Measurements from ENCODE around the gene UBAC2.

DNA sequence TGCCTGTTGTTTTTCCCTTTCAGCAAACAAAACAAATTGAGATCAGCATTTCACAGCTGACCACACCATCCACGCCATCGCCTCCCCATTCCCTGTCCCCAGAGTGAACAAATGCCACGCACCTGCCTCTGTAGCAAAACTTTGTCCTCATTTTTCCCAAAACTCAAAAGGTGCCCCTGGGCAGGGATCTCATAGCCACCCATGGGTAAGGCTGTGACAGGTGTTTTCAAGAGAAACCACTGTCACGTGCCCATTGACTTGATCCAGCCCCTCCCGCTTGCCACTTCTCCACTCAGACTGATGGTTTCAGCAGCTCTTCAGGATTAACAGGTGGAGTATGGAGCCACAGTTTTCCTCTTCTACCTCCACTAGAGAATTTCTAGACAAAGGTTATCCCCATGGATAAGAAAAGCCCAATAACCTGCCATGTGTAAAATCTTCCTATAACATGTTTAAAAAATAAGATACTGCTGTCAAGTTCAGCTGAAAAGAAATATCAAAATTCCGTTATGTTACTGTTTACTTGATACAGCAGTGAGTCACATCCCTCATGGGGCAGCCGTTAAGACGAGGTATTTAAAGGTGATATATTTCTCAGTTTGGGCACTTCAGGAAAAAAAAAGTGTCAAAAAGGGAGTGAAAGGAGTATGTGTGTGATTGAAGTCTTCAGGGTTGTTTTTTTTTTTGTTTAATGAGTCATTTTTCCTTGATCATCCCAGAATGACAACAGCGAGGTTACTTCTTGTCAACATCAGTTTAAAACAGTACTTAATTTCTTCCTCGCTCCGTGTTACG lies 170.0 kb downstream of the UBAC2 start:
- TF ChIP-seq, protein P1, sequence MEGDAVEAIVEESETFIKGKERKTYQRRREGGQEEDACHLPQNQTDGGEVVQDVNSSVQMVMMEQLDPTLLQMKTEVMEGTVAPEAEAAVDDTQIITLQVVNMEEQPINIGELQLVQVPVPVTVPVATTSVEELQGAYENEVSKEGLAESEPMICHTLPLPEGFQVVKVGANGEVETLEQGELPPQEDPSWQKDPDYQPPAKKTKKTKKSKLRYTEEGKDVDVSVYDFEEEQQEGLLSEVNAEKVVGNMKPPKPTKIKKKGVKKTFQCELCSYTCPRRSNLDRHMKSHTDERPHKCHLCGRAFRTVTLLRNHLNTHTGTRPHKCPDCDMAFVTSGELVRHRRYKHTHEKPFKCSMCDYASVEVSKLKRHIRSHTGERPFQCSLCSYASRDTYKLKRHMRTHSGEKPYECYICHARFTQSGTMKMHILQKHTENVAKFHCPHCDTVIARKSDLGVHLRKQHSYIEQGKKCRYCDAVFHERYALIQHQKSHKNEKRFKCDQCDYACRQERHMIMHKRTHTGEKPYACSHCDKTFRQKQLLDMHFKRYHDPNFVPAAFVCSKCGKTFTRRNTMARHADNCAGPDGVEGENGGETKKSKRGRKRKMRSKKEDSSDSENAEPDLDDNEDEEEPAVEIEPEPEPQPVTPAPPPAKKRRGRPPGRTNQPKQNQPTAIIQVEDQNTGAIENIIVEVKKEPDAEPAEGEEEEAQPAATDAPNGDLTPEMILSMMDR (IDR thresholded peaks at IDR 0.05): no peak
- TF ChIP-seq POLR2A (IDR thresholded peaks at IDR 0.05) (no peak), EP300 (IDR thresholded peaks at IDR 0.05) (no peak)
